T-cell (primary cell): ENCODE measurements around the gene PTPRR. TPM values are rescaled to one million over a fixed set of nuclear protein-coding genes. Genes with fewer than 3 reads are reported as not detected.
"Not testable (repeated sequence)": the region's sequence is repeated elsewhere in the genome, so short reads cannot be mapped to it uniquely, and the experiment has no call there.

Experiments
- ATAC-seq, 4 experiments: fragments of 200-7000 bp in 3 of 4; fragments of 150-1000 bp in 1 of 4; cut with Tn5 transposase; replicated peaks in 1 of 4; 1 replicate in 3 of 4; 2 replicates in 1 of 4; pipeline ENCODE4 v1.10.0; 2021; ENCODE audit warnings: moderate library complexity in 3 of 4, mild to moderate bottlenecking in 2 of 4, moderate number of reproducible peaks in 1 of 4
- CTCF ChIA-PET, 2 donors: fragments of 300-600 bp; sonication (Branson Sonifier 250); formaldehyde crosslinking; loops; one replicate each; lab custom pipeline; 2022; ENCODE audit warnings: antibody characterized with exemption in 2 of 2; lab: Charles Lee
- POLR2A ChIA-PET, 2 donors: fragments of 300-600 bp; sonication (Branson Sonifier 250); formaldehyde crosslinking; loops; one replicate each; lab custom pipeline; 2022; ENCODE audit warnings: antibody characterized with exemption in 2 of 2; lab: Charles Lee
- DNase-seq, 35 experiments: peaks; one replicate each; pipeline versions ENCODE4 v3.0.0 to v3.0.0-alpha.2; 2013 to 2023
- H3K27ac ChIP-seq: one replicate; pipeline ENCODE4 v1.5.1; 2013; ENCODE audit warnings: low read length
- H3K27me3 ChIP-seq, 2 experiments: replicated peaks in 1 of 2; 1 replicate in 1 of 2; 2 replicates in 1 of 2; pipeline versions ENCODE4 v1.6.1 to v1.7.0; 2013; ENCODE audit warnings: low read length in 1 of 2, mixed read lengths in 1 of 2; ENCODE audit not compliant: control insufficient read depth in 2 of 2, insufficient read depth in 2 of 2; ENCODE audit errors: extremely low read depth in 1 of 2
- H3K36me3 ChIP-seq, 2 donors: 1 replicate in 1 of 2; 2 replicates in 1 of 2; pipeline versions ENCODE4 v1.6.1 to v1.7.0; 2013; ENCODE audit warnings: low read length in 1 of 2; ENCODE audit not compliant: control insufficient read depth in 2 of 2, insufficient read depth in 1 of 2; ENCODE audit errors: extremely low read depth in 1 of 2
- H3K4me1 ChIP-seq, 2 experiments: 1 replicate in 1 of 2; 2 replicates in 1 of 2; pipeline versions ENCODE4 v1.6.1 to v1.7.0; 2013; ENCODE audit warnings: low read length in 2 of 2, mixed read lengths in 1 of 2; ENCODE audit not compliant: insufficient read depth in 2 of 2, control insufficient read depth in 1 of 2; ENCODE audit errors: extremely low read depth in 1 of 2
- H3K4me3 ChIP-seq, 2 donors: 1 replicate in 1 of 2; 2 replicates in 1 of 2; pipeline versions ENCODE4 v1.5.1 to v1.7.0; 2013; ENCODE audit warnings: mild to moderate bottlenecking in 2 of 2, low read length in 1 of 2, moderate library complexity in 1 of 2; ENCODE audit not compliant: control insufficient read depth in 1 of 2; ENCODE audit errors: extremely low read depth in 1 of 2
- H3K9me3 ChIP-seq: 2 replicates; pipeline ENCODE4 v1.7.0; 2013
- H3K27ac Mint-ChIP-seq, 2 donors: one replicate each; pipeline ENCODE4 v1.8.0; 2020 to 2021; ENCODE audit warnings: mild to moderate bottlenecking in 2 of 2, mixed read lengths in 2 of 2
- H3K27me3 Mint-ChIP-seq, 2 donors: one replicate each; pipeline ENCODE4 v1.8.0; 2021 to 2022; ENCODE audit warnings: mixed read lengths in 2 of 2
- H3K36me3 Mint-ChIP-seq: one replicate; pipeline ENCODE4 v1.8.0; 2021; ENCODE audit warnings: mixed read lengths
- H3K4me1 Mint-ChIP-seq, 3 donors: one replicate each; pipeline ENCODE4 v1.8.0; 2020 to 2022; ENCODE audit warnings: mixed read lengths in 3 of 3, mild to moderate bottlenecking in 1 of 3
- H3K4me3 Mint-ChIP-seq, 3 donors: one replicate each; pipeline ENCODE4 v1.8.0; 2020 to 2022; ENCODE audit warnings: mild to moderate bottlenecking in 3 of 3, mixed read lengths in 3 of 3, moderate library complexity in 3 of 3
- H3K9me3 Mint-ChIP-seq, 3 donors: one replicate each; pipeline ENCODE4 v1.8.0; 2020 to 2022; ENCODE audit warnings: mixed read lengths in 3 of 3
- WGBS: methylation state at CpG from one replicate; pipeline ENCODE4 v1.1.5; 2013; ENCODE audit warnings: missing lambda C conversion rate; ENCODE audit not compliant: insufficient coverage; 5-methylcytosine and 5-hydroxymethylcytosine counted together
- total RNA-seq, 35 experiments: library from RNA in 6 of 35; stranded (reverse) in 6 of 35; fragments of 120-200 nt in 1 of 35; gene quantifications; one replicate each; pipeline versions ENCODE4 v1.2.1 to v1.2.4 and lab custom pipeline; 2013 to 2026

Gene PTPRR
- total RNA-seq, 5 donors from 2014 or later (not counting 1 experiment from before 2014, with no cell fraction given): not detected

DNA sequence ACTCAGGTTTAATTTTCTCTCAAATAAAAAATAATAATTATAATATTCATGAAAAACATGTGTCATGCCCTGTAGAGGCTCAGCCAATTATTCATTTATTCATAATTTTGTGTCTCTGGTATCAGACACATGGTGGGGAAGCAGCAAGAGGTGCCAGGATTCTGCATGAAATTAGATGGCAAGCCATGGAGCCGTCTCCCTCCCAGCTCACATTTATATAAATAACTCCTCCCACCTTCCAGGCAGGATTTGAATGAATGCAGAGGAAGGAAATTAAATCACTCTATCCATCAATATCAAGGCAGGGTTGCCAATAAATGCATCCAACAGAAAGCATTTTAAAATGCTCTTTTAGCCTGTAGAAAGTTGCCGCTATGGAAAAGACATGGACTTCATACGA lies 98.1 kb downstream of the PTPRR start:
- no peaks in the 10 kb centered on the region for H3K9me3 ChIP-seq
- ChIA-PET CTCF (no interaction called here), POLR2A (no interaction called here)
- no peaks in the 10 kb centered on the region for H3K4me1 ChIP-seq
- no peaks in the 10 kb centered on the region for H3K36me3 ChIP-seq
- Mint-ChIP-seq H3K27ac (no peak overlapping the region), H3K4me1 (no peaks in the 10 kb centered on the region), H3K4me3 (no peak overlapping the region), H3K9me3 (peaks cover 0 to 3% (median 3%) of the 10 kb centered on the region in 3 donors), H3K27me3 (no peaks in the 10 kb centered on the region), H3K36me3 (no peaks in the 10 kb centered on the region)
- no peak for ATAC-seq
- H3K27ac ChIP-seq: no peak overlapping the region
- DNase-seq: no peak
- no peak overlapping the region for H3K4me3 ChIP-seq
- WGBS: no CpG with 5 or more reads among the region's 3 CpGs
- H3K27me3 ChIP-seq: peaks cover 0 to 6% of the 10 kb centered on the region in 2 experiments

DNA sequence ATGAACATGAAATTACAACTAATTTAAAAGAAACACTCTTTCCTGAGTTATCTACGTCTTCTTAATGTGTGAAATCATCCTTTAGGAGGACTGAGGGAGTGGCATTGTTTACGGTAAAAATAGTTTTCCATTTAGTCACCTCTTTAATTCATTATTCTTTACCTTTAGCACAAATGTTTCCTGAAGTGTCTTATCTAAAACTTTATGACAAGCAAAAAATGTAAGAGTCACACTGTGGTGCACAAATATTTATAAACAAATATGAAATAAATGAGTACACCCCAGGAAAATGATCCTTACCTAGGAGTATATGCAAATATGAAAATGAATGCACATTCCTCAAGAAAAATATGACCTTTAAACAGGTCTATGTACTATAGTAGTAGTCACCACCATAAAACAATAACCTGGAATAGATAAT lies 104.6 kb downstream of the PTPRR start:
- Histone ChIP-seq H3K4me3 (no peak overlapping the region), H3K27ac (no peak overlapping the region), H3K9me3 (no peaks in the 10 kb centered on the region), H3K36me3 (no peaks in the 10 kb centered on the region), H3K27me3 (no peaks in the 10 kb centered on the region), H3K4me1 (no peaks in the 10 kb centered on the region)
- peaks cover 0 to 5% of the 10 kb centered on the region in 2 donors for H3K27me3 Mint-ChIP-seq
- CTCF ChIA-PET: no interaction called here
- POLR2A ChIA-PET: no interaction called here
- no peak overlapping the region for H3K4me3 Mint-ChIP-seq
- no peak for DNase-seq
- no peaks in the 10 kb centered on the region for H3K4me1 Mint-ChIP-seq
- H3K9me3 Mint-ChIP-seq: peaks cover 5 to 15% (median 8%) of the 10 kb centered on the region in 3 donors
- no peak for ATAC-seq
- no peaks in the 10 kb centered on the region for H3K36me3 Mint-ChIP-seq
- WGBS: no CpG with 5 or more reads among the region's 2 CpGs
- no peak overlapping the region for H3K27ac Mint-ChIP-seq

- Histone ChIP-seq H3K27ac (no peak overlapping the region), H3K36me3 (no peaks in the 10 kb centered on the region), H3K4me1 (no peaks in the 10 kb centered on the region), H3K4me3 (no peak overlapping the region), H3K9me3 (no peaks in the 10 kb centered on the region), H3K27me3 (no peaks in the 10 kb centered on the region)
- CTCF ChIA-PET: no interaction called here
- no peak for DNase-seq
- no peak overlapping the region for H3K27ac Mint-ChIP-seq
- ATAC-seq: no peak
- no peaks in the 10 kb centered on the region for H3K4me1 Mint-ChIP-seq
- peaks cover 0 to 5% of the 10 kb centered on the region in 2 donors for H3K27me3 Mint-ChIP-seq
- no peaks in the 10 kb centered on the region for H3K36me3 Mint-ChIP-seq
- no peak overlapping the region for H3K4me3 Mint-ChIP-seq
- no CpG with 5 or more reads among the region's 2 CpGs for WGBS
- peaks cover 5 to 15% (median 5%) of the 10 kb centered on the region in 3 donors for H3K9me3 Mint-ChIP-seq
- POLR2A ChIA-PET: no interaction called here
These were observed 105.5 kb downstream of the PTPRR start for GRCh38 chr12:70815056-70815455.

- 100% methylated on average over 2 of the region's 4 CpGs for WGBS
- H3K9me3 Mint-ChIP-seq: peaks cover 5 to 12% (median 8%) of the 10 kb centered on the region in 3 donors
- Histone ChIP-seq H3K27me3 (no peaks in the 10 kb centered on the region), H3K36me3 (no peaks in the 10 kb centered on the region), H3K4me1 (no peaks in the 10 kb centered on the region), H3K9me3 (no peaks in the 10 kb centered on the region), H3K27ac (no peak overlapping the region), H3K4me3 (no peak overlapping the region)
- CTCF ChIA-PET: no interaction called here
- H3K36me3 Mint-ChIP-seq: no peaks in the 10 kb centered on the region
- no peak overlapping the region for H3K4me3 Mint-ChIP-seq
- H3K27me3 Mint-ChIP-seq: peaks cover 0 to 8% of the 10 kb centered on the region in 2 donors
- H3K27ac Mint-ChIP-seq: no peak overlapping the region
- DNase-seq (no peak), ATAC-seq (no peak)
- no peaks in the 10 kb centered on the region for H3K4me1 Mint-ChIP-seq
- POLR2A ChIA-PET: no interaction called here
These were observed 107.0 kb downstream of the PTPRR start for GRCh38 chr12:70813559-70813958.

DNA sequence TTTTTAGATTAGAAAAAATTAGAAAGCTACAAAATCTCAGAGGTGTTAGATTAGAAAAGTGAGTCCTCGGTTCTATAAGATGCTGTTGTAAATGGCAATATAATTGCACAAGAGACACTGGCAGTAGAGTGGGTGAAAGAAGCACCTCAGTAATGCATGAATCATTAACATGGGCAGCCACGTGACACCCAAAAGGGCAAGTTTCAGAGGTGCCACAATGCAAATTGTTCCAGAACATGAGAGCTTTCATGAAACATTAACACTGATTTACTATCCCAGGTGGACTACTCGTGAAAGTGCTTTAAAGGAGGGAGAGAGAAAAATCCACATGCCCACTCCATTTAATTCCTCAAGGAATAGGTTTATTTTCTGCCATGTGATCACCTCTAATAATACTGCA lies 108.4 kb downstream of the PTPRR start:
- 100% methylated on average over 1 of the region's 3 CpGs for WGBS
- no peaks in the 10 kb centered on the region for H3K36me3 Mint-ChIP-seq
- CTCF ChIA-PET: no interaction called here
- POLR2A ChIA-PET: no interaction called here
- Histone ChIP-seq H3K9me3 (no peaks in the 10 kb centered on the region), H3K27ac (no peak overlapping the region), H3K36me3 (no peaks in the 10 kb centered on the region), H3K27me3 (no peaks in the 10 kb centered on the region), H3K4me3 (no peak overlapping the region), H3K4me1 (no peaks in the 10 kb centered on the region)
- H3K4me1 Mint-ChIP-seq: no peaks in the 10 kb centered on the region
- H3K4me3 Mint-ChIP-seq: no peak overlapping the region
- peaks cover 10 to 17% (median 13%) of the 10 kb centered on the region in 3 donors for H3K9me3 Mint-ChIP-seq
- H3K27ac Mint-ChIP-seq: no peak overlapping the region
- H3K27me3 Mint-ChIP-seq: peaks cover 0 to 11% of the 10 kb centered on the region in 2 donors
- DNase-seq (no peak), ATAC-seq (no peak)

DNA sequence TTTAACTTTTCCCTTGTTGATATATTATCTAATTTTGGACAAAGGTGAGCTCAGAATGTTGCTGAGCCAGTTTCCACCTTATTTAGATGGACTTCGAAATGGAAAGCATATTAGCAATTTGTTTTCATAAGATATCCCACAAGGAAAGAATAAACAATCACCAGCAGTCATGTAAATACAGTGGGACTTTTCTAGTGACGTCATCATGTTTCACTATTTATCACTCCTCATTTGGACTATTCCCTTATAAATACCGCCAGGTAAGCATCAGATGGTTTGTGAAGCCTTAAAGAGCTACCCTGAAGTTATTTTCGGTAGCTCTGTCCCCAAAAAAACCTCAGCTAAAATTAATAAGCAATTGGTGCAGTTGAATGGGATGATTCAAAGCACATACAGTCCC lies 110.7 kb downstream of the PTPRR start:
- H3K4me1 ChIP-seq: no peaks in the 10 kb centered on the region
- peaks cover 8 to 13% (median 9%) of the 10 kb centered on the region in 3 donors for H3K9me3 Mint-ChIP-seq
- H3K27me3 Mint-ChIP-seq: peaks cover 0 to 11% of the 10 kb centered on the region in 2 donors
- H3K36me3 ChIP-seq: no peaks in the 10 kb centered on the region
- H3K27ac Mint-ChIP-seq: no peak overlapping the region
- no peak overlapping the region for H3K4me3 ChIP-seq
- no peaks in the 10 kb centered on the region for H3K27me3 ChIP-seq
- no peaks in the 10 kb centered on the region for H3K36me3 Mint-ChIP-seq
- ChIA-PET CTCF (no interaction called here), POLR2A (no interaction called here)
- no peaks in the 10 kb centered on the region for H3K4me1 Mint-ChIP-seq
- no peak overlapping the region for H3K4me3 Mint-ChIP-seq
- H3K27ac ChIP-seq: no peak overlapping the region
- no peaks in the 10 kb centered on the region for H3K9me3 ChIP-seq
- 100% methylated on average over 1 of the region's 4 CpGs for WGBS
- no peak for ATAC-seq
- no peak for DNase-seq

GRCh38 chr12:70807993-70808392 lies 112.5 kb downstream of the PTPRR start:
- H3K4me3 ChIP-seq, H3K36me3 Mint-ChIP-seq, H3K27me3 ChIP-seq, CTCF ChIA-PET, ATAC-seq, H3K36me3 ChIP-seq, POLR2A ChIA-PET, H3K27ac ChIP-seq, DNase-seq, H3K27ac Mint-ChIP-seq, H3K4me3 Mint-ChIP-seq, H3K9me3 ChIP-seq, H3K4me1 Mint-ChIP-seq, H3K4me1 ChIP-seq: not testable (repeated sequence)
- H3K9me3 Mint-ChIP-seq: peaks cover 4 to 12% (median 4%) of the 10 kb centered on the region in 3 donors
- peaks cover 0 to 11% of the 10 kb centered on the region in 2 donors for H3K27me3 Mint-ChIP-seq
- WGBS: no CpG with 5 or more reads among the region's 2 CpGs
